Liver (tissue), 9 donors: ENCODE results near the gene RALGAPA2. TPM values are rescaled to one million over a fixed set of nuclear protein-coding genes. Genes with fewer than 3 reads are reported as not detected.

ENCODE experiments used
- DNase-seq: peaks from one replicate; pipeline ENCODE4 v3.0.0-alpha.2; 2017; ENCODE audit warnings: low spot score
- H3K27ac ChIP-seq, 2 donors: one replicate each; pipeline ENCODE4 v1.7.0; 2013; ENCODE audit warnings: inconsistent platforms in 2 of 2, low read length in 2 of 2, control low read depth in 1 of 2, low read depth in 1 of 2, mild to moderate bottlenecking in 1 of 2
- H3K27me3 ChIP-seq, 4 donors: one replicate each; pipeline versions ENCODE4 v1.6.1 to v1.7.0; 2013; ENCODE audit warnings: low read length in 3 of 4, inconsistent platforms in 1 of 4, mild to moderate bottlenecking in 1 of 4, moderate library complexity in 1 of 4; ENCODE audit not compliant: control insufficient read depth in 4 of 4, insufficient read depth in 4 of 4
- H3K36me3 ChIP-seq, 4 donors: one replicate each; pipeline versions ENCODE4 v1.6.1 to v1.7.0; 2013; ENCODE audit warnings: low read length in 3 of 4, mild to moderate bottlenecking in 3 of 4, low read depth in 1 of 4, moderate library complexity in 1 of 4; ENCODE audit not compliant: control insufficient read depth in 4 of 4, insufficient read depth in 3 of 4
- H3K4me1 ChIP-seq, 4 donors: one replicate each; pipeline versions ENCODE4 v1.6.1 to v1.7.0; 2013; ENCODE audit warnings: low read length in 3 of 4, mild to moderate bottlenecking in 3 of 4, moderate library complexity in 1 of 4; ENCODE audit not compliant: control insufficient read depth in 4 of 4, insufficient read depth in 4 of 4
- H3K4me3 ChIP-seq, 3 donors: one replicate each; pipeline versions ENCODE4 v1.6.1 to v1.7.0; 2013; ENCODE audit warnings: low read length in 3 of 3, control low read depth in 1 of 3, low read depth in 1 of 3, mild to moderate bottlenecking in 1 of 3
- H3K9ac ChIP-seq, 2 donors: one replicate each; pipeline ENCODE4 v1.7.0; 2013; ENCODE audit warnings: low read length in 2 of 2, mild to moderate bottlenecking in 2 of 2, moderate library complexity in 2 of 2, control low read depth in 1 of 2, low read depth in 1 of 2
- H3K9me3 ChIP-seq, 4 donors: one replicate each; pipeline versions ENCODE4 v1.6.1 to v1.7.0; 2013; ENCODE audit warnings: low read length in 3 of 4; ENCODE audit not compliant: control insufficient read depth in 4 of 4
- EGR1 ChIP-seq, 2 donors: IDR thresholded peaks; 2 replicates each; pipeline ENCODE4 v1.6.1; 2016 to 2018; ENCODE audit warnings: antibody characterized with exemption in 2 of 2, low read depth in 2 of 2
- FOXA1 ChIP-seq: IDR thresholded peaks from 2 replicates; pipeline ENCODE4 v1.6.1; 2016; ENCODE audit warnings: antibody characterized with exemption
- FOXA2 ChIP-seq: IDR thresholded peaks from 2 replicates; pipeline ENCODE4 v1.6.1; 2016; ENCODE audit warnings: antibody characterized with exemption
- GABPA ChIP-seq, 2 donors: IDR thresholded peaks in 1 of 2; conservative IDR thresholded peaks in 1 of 2; 2 replicates each; pipeline ENCODE4 v1.6.1; 2016; ENCODE audit warnings: antibody characterized with exemption in 2 of 2, mild to moderate bottlenecking in 1 of 2, moderate library complexity in 1 of 2
- HNF4A ChIP-seq, 2 donors: conservative IDR thresholded peaks; 2 replicates each; pipeline ENCODE4 v1.6.1; 2016; ENCODE audit warnings: antibody characterized with exemption in 2 of 2, mild to moderate bottlenecking in 2 of 2
- HNF4G ChIP-seq: IDR thresholded peaks from 2 replicates; pipeline ENCODE4 v1.6.1; 2016; ENCODE audit warnings: antibody characterized with exemption
- JUND ChIP-seq, 2 donors: IDR thresholded peaks; 2 replicates each; pipeline ENCODE4 v1.6.1; 2016; ENCODE audit warnings: antibody characterized with exemption in 2 of 2
- NR2F2 ChIP-seq: IDR thresholded peaks from 2 replicates; pipeline ENCODE4 v1.6.1; 2016; ENCODE audit warnings: antibody characterized with exemption
- RAD21 ChIP-seq, 2 donors: IDR thresholded peaks; 2 replicates each; pipeline ENCODE4 v1.6.1; 2016; ENCODE audit warnings: antibody characterized with exemption in 2 of 2, mild to moderate bottlenecking in 2 of 2
- REST ChIP-seq: IDR thresholded peaks from 2 replicates; pipeline ENCODE4 v1.6.1; 2016; ENCODE audit warnings: antibody characterized with exemption, mild to moderate bottlenecking
- RXRA ChIP-seq, 2 donors: IDR thresholded peaks; 2 replicates each; pipeline ENCODE4 v1.6.1; 2017 to 2018; ENCODE audit warnings: antibody characterized with exemption in 2 of 2, mild to moderate bottlenecking in 1 of 2
- SP1 ChIP-seq: IDR thresholded peaks from 2 replicates; pipeline ENCODE4 v1.6.1; 2018; ENCODE audit warnings: antibody characterized with exemption, mild to moderate bottlenecking
- TAF1 ChIP-seq: conservative IDR thresholded peaks from 2 replicates; pipeline ENCODE4 v1.6.1; 2016; ENCODE audit warnings: antibody characterized with exemption, mild to moderate bottlenecking
- YY1 ChIP-seq: IDR thresholded peaks from 2 replicates; pipeline ENCODE4 v1.6.1; 2016; ENCODE audit warnings: antibody characterized with exemption, mild to moderate bottlenecking
- WGBS: extraction: QIAGEN DNeasy Blood & Tissue Kit; methylation state at CpG from one replicate; pipeline ENCODE4 v1.1.7; 2013; 5-methylcytosine and 5-hydroxymethylcytosine counted together
- polyA plus RNA-seq, 2 donors: library from polyadenylated mRNA; stranded (reverse) in 1 of 2; unstranded in 1 of 2; fragments of 200-250 nt in 1 of 2; fragments of >200 nt in 1 of 2; fragmentation: Nextera tagmentation in 1 of 2; extraction: Ambion mirVana in 1 of 2; gene quantifications; one replicate each; pipeline versions ENCODE4 v1.2.1 to v1.2.3, GENCODE V29; 2013 to 2015
- total RNA-seq, 2 donors: library from RNA; depleted of rRNA; stranded (reverse); fragments of >200 nt; gene quantifications; one replicate each; pipeline ENCODE4 v1.2.3, GENCODE V29; 2014
- TF ChIP-seq, protein P1 (sequence below): fragments of 150-350 bp; IDR thresholded peaks from 2 replicates; pipeline ENCODE4 v1.5.1; 2017; ENCODE audit warnings: improper control_type of control experiment, low read depth, low read length; ENCODE audit not compliant: missing input control
- TF ChIP-seq, protein P2 (sequence below): IDR thresholded peaks from 2 replicates; pipeline ENCODE4 v1.6.1; 2016; ENCODE audit warnings: antibody characterized with exemption
- TF ChIP-seq, protein P3 (sequence below): IDR thresholded peaks from 2 replicates; pipeline ENCODE4 v1.6.1; 2016; ENCODE audit warnings: antibody characterized with exemption
- TF ChIP-seq, protein P4 (sequence below): IDR thresholded peaks from 2 replicates; pipeline ENCODE4 v1.6.1; 2016; ENCODE audit warnings: antibody characterized with exemption
- donor health status: healthy.
- donor health status: healthy.
- donor health status: healthy.
- donor health status: healthy.
- donor health status: healthy.

RALGAPA2 gene
- total and polyA plus RNA-seq, 4 donors, result 14.8 to 89.9 (median 25.1) TPM

GRCh38 chr20:20593447-20594170, 118.8 kb downstream of the RALGAPA2 start:
- Histone ChIP-seq H3K9me3 (no peaks in the 10 kb centered on the region), H3K27ac (peak overlapping the region; percentile 48 to 53), H3K4me1 (peaks cover 2 to 12% (median 8%) of the 10 kb centered on the region in 4 donors), H3K36me3 (peaks cover 2 to 29% (median 17%) of the 10 kb centered on the region in 4 donors), H3K4me3 (no peak overlapping the region), H3K9ac (no peak overlapping the region), H3K27me3 (no peaks in the 10 kb centered on the region)
- TF ChIP-seq SP1 (no peak), YY1 (peak; percentile 45), JUND (IDR thresholded peaks at IDR 0.05) (no peak), GABPA (IDR thresholded peaks at IDR 0.05 in 1 of 2, conservative IDR thresholded peaks at IDR 0.05 in 1 of 2) (no peak), TAF1 (no peak), EGR1 (IDR thresholded peaks at IDR 0.05; ENCODE audit: low read depth in 2 of 2) (no peak), RXRA (IDR thresholded peaks at IDR 0.05) (peak in 1 of 2 donors; percentile 22), FOXA1 (no peak), REST (no peak), HNF4A (conservative IDR thresholded peaks at IDR 0.05) (peak in 1 of 2 donors; percentile 41), NR2F2 (no peak), RAD21 (IDR thresholded peaks at IDR 0.05) (peak; percentile 72), FOXA2 (no peak), HNF4G (no peak)
- TF ChIP-seq, protein P1, sequence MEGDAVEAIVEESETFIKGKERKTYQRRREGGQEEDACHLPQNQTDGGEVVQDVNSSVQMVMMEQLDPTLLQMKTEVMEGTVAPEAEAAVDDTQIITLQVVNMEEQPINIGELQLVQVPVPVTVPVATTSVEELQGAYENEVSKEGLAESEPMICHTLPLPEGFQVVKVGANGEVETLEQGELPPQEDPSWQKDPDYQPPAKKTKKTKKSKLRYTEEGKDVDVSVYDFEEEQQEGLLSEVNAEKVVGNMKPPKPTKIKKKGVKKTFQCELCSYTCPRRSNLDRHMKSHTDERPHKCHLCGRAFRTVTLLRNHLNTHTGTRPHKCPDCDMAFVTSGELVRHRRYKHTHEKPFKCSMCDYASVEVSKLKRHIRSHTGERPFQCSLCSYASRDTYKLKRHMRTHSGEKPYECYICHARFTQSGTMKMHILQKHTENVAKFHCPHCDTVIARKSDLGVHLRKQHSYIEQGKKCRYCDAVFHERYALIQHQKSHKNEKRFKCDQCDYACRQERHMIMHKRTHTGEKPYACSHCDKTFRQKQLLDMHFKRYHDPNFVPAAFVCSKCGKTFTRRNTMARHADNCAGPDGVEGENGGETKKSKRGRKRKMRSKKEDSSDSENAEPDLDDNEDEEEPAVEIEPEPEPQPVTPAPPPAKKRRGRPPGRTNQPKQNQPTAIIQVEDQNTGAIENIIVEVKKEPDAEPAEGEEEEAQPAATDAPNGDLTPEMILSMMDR, result peak; percentile 43
- TF ChIP-seq, protein P2, sequence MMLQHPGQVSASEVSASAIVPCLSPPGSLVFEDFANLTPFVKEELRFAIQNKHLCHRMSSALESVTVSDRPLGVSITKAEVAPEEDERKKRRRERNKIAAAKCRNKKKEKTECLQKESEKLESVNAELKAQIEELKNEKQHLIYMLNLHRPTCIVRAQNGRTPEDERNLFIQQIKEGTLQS, result no peak
- TF ChIP-seq, protein P3, sequence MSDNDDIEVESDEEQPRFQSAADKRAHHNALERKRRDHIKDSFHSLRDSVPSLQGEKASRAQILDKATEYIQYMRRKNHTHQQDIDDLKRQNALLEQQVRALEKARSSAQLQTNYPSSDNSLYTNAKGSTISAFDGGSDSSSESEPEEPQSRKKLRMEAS, result no peak
- TF ChIP-seq, protein P4, sequence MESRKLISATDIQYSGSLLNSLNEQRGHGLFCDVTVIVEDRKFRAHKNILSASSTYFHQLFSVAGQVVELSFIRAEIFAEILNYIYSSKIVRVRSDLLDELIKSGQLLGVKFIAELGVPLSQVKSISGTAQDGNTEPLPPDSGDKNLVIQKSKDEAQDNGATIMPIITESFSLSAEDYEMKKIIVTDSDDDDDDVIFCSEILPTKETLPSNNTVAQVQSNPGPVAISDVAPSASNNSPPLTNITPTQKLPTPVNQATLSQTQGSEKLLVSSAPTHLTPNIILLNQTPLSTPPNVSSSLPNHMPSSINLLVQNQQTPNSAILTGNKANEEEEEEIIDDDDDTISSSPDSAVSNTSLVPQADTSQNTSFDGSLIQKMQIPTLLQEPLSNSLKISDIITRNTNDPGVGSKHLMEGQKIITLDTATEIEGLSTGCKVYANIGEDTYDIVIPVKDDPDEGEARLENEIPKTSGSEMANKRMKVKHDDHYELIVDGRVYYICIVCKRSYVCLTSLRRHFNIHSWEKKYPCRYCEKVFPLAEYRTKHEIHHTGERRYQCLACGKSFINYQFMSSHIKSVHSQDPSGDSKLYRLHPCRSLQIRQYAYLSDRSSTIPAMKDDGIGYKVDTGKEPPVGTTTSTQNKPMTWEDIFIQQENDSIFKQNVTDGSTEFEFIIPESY, result peak; percentile 24
- no peak for DNase-seq
- WGBS, result 52% methylated on average over 9 of the region's 9 CpGs
